Inflammatory macrophage treated with lipopolysaccharide for 4 hours (primary cell): ENCODE data around the gene PATL2.
"Not testable (repeated sequence)": the region's sequence is repeated elsewhere in the genome, so short reads cannot be mapped to it uniquely, and the experiment has no call there.

Experiments
- DNase-seq: peaks from one replicate; pipeline ENCODE4 v3.0.0-alpha.2; 2020

Gene PATL2

GRCh38 chr15:44711096-44711742 lies at the start of gene PATL2, which contains the start of gene B2M:
Gene PATL2 (minus strand): TSS chr15:44711323. CDS start chr15:44676490, 34,833 bp downstream.
Gene B2M (plus strand): TSS chr15:44711517. CDS start chr15:44711547, 30 bp downstream.
- peak; percentile 97 for DNase-seq

DNA sequence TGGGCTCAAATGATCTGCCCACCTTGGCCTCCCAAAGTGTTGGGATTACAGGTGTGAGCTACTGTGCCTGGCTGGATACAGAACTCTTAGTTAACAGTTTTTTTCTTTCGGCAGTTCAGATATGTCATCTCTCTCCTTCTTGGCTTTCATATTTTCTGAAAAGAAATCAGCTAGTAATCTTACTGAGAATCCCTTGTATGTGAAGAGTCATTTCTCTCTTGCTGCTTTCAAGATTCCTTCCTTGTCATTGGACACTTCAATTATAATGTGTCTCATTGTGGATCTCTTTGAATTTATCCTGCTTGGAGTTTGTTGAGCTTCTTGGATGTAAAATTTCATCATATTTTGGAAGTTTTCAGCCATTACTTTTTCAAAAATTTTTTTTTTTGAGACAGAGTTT lies 42.2 kb upstream of the PATL2 start:
- no peak for DNase-seq

DNA sequence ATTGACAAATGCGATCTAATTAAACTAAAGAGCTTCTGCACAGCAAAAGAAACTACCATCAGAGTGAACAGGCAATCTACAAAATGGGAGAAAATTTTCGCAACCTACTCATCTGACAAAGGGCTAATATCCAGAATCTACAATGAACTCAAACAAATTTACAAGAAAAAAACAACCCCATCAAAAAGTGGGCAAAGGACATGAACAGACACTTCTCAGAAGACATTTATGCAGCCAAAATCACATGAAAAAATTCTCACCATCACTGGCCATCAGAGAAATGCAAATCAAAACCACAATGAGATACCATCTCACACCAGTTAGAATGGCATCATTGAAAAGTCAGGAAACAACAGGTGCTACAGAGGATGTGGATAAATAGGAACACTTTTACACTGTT lies 32.3 kb upstream of the PATL2 start:
- not testable (repeated sequence) for DNase-seq

- not testable (repeated sequence) for DNase-seq
Observed at GRCh38 chr15:44739222-44739847, 28.2 kb upstream of the PATL2 start.

- DNase-seq = peak; percentile 68
Observed at GRCh38 chr15:44738340-44738984, 27.3 kb upstream of the PATL2 start.

- no peak for DNase-seq
Observed at GRCh38 chr15:44736181-44736765, 25.1 kb upstream of the PATL2 start, which contains the start of gene TRIM69. Gene TRIM69 (plus strand): TSS chr15:44736528. CDS start chr15:44736705, 177 bp downstream.

DNA sequence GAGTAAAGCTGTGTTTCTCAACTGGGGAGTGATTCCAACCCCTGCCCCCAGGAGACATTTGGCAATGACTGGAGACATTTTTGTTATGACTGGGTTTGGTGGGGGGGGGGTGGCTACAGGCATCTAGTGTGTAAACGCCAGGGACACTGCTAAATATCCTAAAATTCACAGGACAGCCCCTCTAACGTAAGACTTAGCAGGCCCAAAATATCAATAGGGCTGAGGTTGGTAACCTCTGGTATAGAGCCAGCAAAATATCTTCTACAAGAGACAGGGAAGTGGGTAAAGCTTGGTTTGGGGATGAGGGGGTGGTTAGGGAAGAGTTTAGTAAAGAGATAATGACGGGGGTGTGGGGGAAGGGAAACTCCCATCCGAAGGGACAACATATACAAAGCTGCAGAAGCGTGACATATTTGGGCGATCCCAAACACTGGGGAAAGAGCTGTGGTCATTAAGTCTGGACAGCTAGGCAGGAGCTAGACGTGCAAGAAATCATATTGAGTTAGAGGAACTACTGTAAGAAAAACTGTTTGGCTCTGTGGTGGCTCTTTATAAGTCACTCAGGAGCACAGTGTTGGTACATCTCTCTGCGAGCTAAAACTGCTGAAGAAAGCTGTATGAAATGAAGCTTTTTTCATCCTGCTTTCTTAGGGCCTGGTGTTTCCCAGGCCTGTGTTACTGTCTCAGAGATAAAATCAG lies 24.5 kb upstream of the PATL2 start:
- DNase-seq = peak; percentile 97

GRCh38 chr15:44734839-44735481 lies 23.8 kb upstream of the PATL2 start:
- no peak for DNase-seq

- DNase-seq = peak; percentile 75
Observed at GRCh38 chr15:44729408-44730127, 18.4 kb upstream of the PATL2 start.

GRCh38 chr15:44728576-44729407 lies 17.7 kb upstream of the PATL2 start:
- DNase-seq = peak; percentile 100

- DNase-seq = not testable (repeated sequence)
Observed at GRCh38 chr15:44728232-44728575, 17.1 kb upstream of the PATL2 start.

DNA sequence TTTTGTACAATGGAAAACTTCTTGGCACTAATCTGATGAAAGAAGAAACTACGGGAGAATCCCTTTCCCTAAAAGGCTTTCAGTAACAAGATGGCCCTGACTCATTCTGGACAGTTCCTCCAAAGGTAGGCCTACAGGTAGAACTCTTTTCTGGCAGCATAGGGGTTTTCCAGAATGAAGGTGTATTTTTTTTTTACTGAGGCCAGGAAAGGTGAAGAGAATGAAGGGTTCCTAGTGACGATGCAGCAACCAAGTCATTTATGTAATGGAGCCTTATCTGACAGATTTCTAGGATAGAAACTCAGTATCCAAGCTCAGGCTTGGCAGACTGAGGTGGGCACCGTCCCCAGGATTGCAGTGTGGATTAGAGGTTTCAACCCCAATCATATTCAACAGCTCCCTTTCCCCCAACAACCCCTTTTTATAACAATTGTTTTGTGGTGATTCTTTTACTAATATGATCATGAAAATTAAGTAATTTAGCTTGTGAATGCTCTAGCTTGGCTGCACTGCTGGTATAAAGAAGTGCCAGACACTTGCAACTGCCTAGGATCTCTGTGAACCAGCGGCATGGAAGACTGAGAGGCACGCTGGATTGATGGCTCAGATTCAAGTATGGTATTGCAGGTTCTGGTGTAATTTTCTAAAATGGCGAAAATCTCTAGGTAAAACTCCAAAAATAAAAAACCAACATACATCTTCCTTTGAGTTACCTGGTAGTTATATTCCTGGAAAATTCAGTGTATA lies 16.5 kb upstream of the PATL2 start:
- no peak for DNase-seq

DNA sequence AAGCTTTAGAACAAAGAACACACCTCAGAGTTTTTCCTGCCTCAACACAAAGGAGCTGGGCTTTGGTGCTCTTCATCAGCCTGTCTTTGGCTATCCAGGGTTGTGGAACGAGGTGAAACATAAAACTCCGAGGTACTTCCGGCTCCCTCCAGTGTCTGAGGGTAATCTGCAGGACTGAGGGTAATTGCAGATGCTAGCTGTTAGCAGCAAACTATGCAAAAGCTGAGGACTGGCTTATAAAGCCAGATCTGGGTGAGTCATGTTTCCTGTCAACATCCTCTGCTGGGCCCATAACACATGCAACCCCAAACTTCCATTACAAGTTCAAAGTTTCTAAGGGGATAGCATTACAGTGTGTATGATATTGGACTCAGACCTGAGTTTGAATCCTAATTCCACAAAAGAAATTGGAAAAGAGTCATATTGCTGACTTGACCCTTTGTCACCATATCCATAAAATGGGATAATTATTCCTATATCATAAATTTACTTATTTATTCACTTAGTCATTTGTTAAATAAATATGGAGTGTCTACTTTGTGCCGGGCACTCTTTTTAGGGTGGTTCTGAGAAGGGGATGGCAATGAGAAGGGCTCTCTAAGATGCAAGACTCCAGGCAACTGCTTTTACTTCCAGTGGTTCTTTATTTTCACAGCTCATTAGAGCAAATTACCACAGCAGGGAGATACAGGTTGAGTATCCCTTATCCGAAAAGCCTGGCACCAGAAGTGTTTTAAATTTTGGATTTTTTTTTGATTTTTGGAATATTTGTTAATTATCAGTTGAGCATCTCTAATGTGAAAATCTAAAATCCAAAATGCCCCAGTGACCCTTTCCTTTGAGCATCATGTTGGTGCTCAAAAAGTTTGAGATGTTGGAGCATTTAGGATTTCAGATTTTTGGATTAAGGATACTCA lies 15.7 kb upstream of the PATL2 start:
- DNase-seq = peak; percentile 93

- peak; percentile 64 for DNase-seq
Observed at GRCh38 chr15:44726136-44726535, 15.0 kb upstream of the PATL2 start.

DNA sequence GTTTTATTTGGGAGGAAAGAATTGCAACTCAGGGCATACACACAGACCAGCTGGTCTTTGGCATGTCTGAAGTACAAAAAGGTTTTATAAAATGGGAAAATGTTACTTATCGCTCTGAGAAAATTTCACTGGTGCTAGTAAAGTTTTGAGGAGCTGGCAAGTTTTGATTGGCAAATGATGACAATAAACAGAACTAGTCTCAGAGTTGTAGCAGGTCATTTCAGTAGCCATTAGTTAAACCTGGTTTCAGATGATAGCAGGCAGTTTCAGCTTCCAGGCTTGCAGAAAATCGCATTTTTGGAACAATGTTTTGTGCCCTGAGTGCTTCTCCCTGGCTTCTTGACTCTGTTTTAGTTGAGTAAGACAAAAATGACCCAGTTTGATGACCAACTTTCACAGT lies 10.9 kb upstream of the PATL2 start:
- DNase-seq = no peak

- DNase-seq = peak; percentile 35
Observed at GRCh38 chr15:44720460-44721176, 9.5 kb upstream of the PATL2 start.

GRCh38 chr15:44720000-44720435 lies 8.9 kb upstream of the PATL2 start:
- not testable (repeated sequence) for DNase-seq
